Lower lobe of right lung (tissue), 2 donors: ENCODE results near the gene FGGY. TPM values are rescaled to one million over a fixed set of nuclear protein-coding genes. Genes with fewer than 3 reads are reported as not detected.
A peak's percentile ranks its signal among the peaks of the same experiment; 100 is the strongest.

Experiments used
- ATAC-seq, 2 donors: fragments of 200-7000 bp; cut with Tn5 transposase; one replicate each; pipeline ENCODE4 v1.9.1; 2020 to 2022; ENCODE audit warnings: mild to moderate bottlenecking in 2 of 2, moderate library complexity in 2 of 2
- DNase-seq: peaks from one replicate; pipeline ENCODE4 v3.0.0-alpha.2; 2020
- H3K27ac ChIP-seq: fragments of 200-600 bp; one replicate; pipeline ENCODE4 v1.8.0; 2022
- H3K27me3 ChIP-seq: fragments of 200-600 bp; one replicate; pipeline ENCODE4 v1.8.0; 2022; ENCODE audit warnings: low read depth
- H3K36me3 ChIP-seq: fragments of 200-600 bp; one replicate; pipeline ENCODE4 v1.8.0; 2022; ENCODE audit warnings: mild to moderate bottlenecking
- H3K4me1 ChIP-seq: fragments of 200-600 bp; one replicate; pipeline ENCODE4 v1.8.0; 2022
- H3K4me3 ChIP-seq: fragments of 200-600 bp; one replicate; pipeline ENCODE4 v1.8.0; 2022; ENCODE audit warnings: mild to moderate bottlenecking
- H3K9me3 ChIP-seq: fragments of 200-600 bp; one replicate; pipeline ENCODE4 v1.8.0; 2022
- CTCF ChIP-seq: fragments of 200-600 bp; IDR thresholded peaks from one replicate; pipeline ENCODE4 v1.8.0; 2022; ENCODE audit warnings: antibody characterized with exemption, mild to moderate bottlenecking
- intact Hi-C: fragments of 100-400 bp; cut with DNase I; formaldehyde crosslinking; loops from one replicate; pipeline ENCODE4 v1.11.0; 2022
- total RNA-seq: library from RNA; stranded (reverse); fragmentation: NEBNext Ultra II Directional; extraction: Animal tissue kit (Norgen Biotek cat#: 25700); gene quantifications from one replicate; pipeline ENCODE4 v1.2.1, GENCODE V29; 2021
- donor health status: DM: no; HTN: yes; CAD: no; lungs with severe emphysema.

FGGY gene
- total RNA-seq, 1 donor from 2014 or later = 31.4 TPM

GRCh38 chr1:59625384-59625783 lies 328.5 kb downstream of the FGGY start:
- no peaks in the 10 kb centered on the region for H3K36me3 ChIP-seq
- H3K27ac ChIP-seq = no peak overlapping the region
- DNase-seq (no peak), ATAC-seq (no peak)
- H3K27me3 ChIP-seq = no peaks in the 10 kb centered on the region
- TF ChIP-seq CTCF = no peak
- no peaks in the 10 kb centered on the region for H3K9me3 ChIP-seq
- no peak overlapping the region for H3K4me3 ChIP-seq
- H3K4me1 ChIP-seq = no peaks in the 10 kb centered on the region
- intact Hi-C loops = no loop called here

GRCh38 chr1:59631561-59632255 lies 334.8 kb downstream of the FGGY start:
- H3K4me1 ChIP-seq = no peaks in the 10 kb centered on the region
- no peaks in the 10 kb centered on the region for H3K27me3 ChIP-seq
- intact Hi-C loops = no loop called here
- no peak overlapping the region for H3K4me3 ChIP-seq
- no peak for TF ChIP-seq CTCF
- no peak overlapping the region for H3K27ac ChIP-seq
- no peaks in the 10 kb centered on the region for H3K36me3 ChIP-seq
- H3K9me3 ChIP-seq = no peaks in the 10 kb centered on the region
- ATAC-seq (no peak), DNase-seq (no peak)

- intact Hi-C loops = no loop called here
- no peak for TF ChIP-seq CTCF
- ATAC-seq = no peak
- Histone ChIP-seq H3K27ac (no peak overlapping the region), H3K4me1 (peaks cover 5% of the 10 kb centered on the region), H3K36me3 (no peaks in the 10 kb centered on the region), H3K4me3 (no peak overlapping the region), H3K9me3 (no peaks in the 10 kb centered on the region), H3K27me3 (no peaks in the 10 kb centered on the region)
- no peak for DNase-seq
Observed at GRCh38 chr1:59635097-59635496, 338.2 kb downstream of the FGGY start.

GRCh38 chr1:59638231-59638711 lies 341.4 kb downstream of the FGGY start:
- Histone ChIP-seq H3K27ac (no peak overlapping the region), H3K9me3 (no peaks in the 10 kb centered on the region), H3K4me3 (no peak overlapping the region), H3K36me3 (no peaks in the 10 kb centered on the region), H3K4me1 (peaks cover 5% of the 10 kb centered on the region), H3K27me3 (no peaks in the 10 kb centered on the region)
- DNase-seq = no peak
- peak; percentile 26 to 53 for ATAC-seq
- intact Hi-C loops = no loop called here
- TF ChIP-seq CTCF = no peak

- peaks cover 5% of the 10 kb centered on the region for H3K4me1 ChIP-seq
- intact Hi-C loops = no loop called here
- no peaks in the 10 kb centered on the region for H3K36me3 ChIP-seq
- no peak overlapping the region for H3K4me3 ChIP-seq
- ATAC-seq (no peak), DNase-seq (no peak)
- H3K27me3 ChIP-seq = no peaks in the 10 kb centered on the region
- no peak for TF ChIP-seq CTCF
- no peak overlapping the region for H3K27ac ChIP-seq
- H3K9me3 ChIP-seq = no peaks in the 10 kb centered on the region
Observed at GRCh38 chr1:59639266-59639665, 342.4 kb downstream of the FGGY start.
